ENCODE data around the gene ANXA2. TPM values are rescaled to one million over a fixed set of nuclear protein-coding genes. Genes with fewer than 3 reads are reported as not detected.

Gene ANXA2
- total and polyA plus RNA-seq, 2 experiments from 2014 or later, result 202 to 225 TPM

- TF ChIP-seq ZNF462 (CRISPR knock-in tag; IDR thresholded peaks at IDR 0.05), result no peak
- TF ChIP-seq, protein P1, sequence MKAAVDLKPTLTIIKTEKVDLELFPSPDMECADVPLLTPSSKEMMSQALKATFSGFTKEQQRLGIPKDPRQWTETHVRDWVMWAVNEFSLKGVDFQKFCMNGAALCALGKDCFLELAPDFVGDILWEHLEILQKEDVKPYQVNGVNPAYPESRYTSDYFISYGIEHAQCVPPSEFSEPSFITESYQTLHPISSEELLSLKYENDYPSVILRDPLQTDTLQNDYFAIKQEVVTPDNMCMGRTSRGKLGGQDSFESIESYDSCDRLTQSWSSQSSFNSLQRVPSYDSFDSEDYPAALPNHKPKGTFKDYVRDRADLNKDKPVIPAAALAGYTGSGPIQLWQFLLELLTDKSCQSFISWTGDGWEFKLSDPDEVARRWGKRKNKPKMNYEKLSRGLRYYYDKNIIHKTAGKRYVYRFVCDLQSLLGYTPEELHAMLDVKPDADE (IDR thresholded peaks at IDR 0.05), result no peak
- no peak for TF ChIP-seq STAT1 (IDR thresholded peaks at IDR 0.05; ENCODE audit: unreplicated experiment)
- no peak for TF ChIP-seq EZH2phosphoT487 (IDR thresholded peaks at IDR 0.05; ENCODE audit: unreplicated experiment)
- no peak for TF ChIP-seq NANOG (IDR thresholded peaks at IDR 0.05; ENCODE audit: borderline replicate concordance)
- no peak for TF ChIP-seq ZNF331 (CRISPR knock-in tag; IDR thresholded peaks at IDR 0.05; ENCODE audit: low read depth)
- no peak for TF ChIP-seq CREB1 (CRISPR knock-in tag; IDR thresholded peaks at IDR 0.05; ENCODE audit: low read depth)
Measured at GRCh38 chr15:60325905-60326304, 71.9 kb downstream of the ANXA2 start (continued).

DNA sequence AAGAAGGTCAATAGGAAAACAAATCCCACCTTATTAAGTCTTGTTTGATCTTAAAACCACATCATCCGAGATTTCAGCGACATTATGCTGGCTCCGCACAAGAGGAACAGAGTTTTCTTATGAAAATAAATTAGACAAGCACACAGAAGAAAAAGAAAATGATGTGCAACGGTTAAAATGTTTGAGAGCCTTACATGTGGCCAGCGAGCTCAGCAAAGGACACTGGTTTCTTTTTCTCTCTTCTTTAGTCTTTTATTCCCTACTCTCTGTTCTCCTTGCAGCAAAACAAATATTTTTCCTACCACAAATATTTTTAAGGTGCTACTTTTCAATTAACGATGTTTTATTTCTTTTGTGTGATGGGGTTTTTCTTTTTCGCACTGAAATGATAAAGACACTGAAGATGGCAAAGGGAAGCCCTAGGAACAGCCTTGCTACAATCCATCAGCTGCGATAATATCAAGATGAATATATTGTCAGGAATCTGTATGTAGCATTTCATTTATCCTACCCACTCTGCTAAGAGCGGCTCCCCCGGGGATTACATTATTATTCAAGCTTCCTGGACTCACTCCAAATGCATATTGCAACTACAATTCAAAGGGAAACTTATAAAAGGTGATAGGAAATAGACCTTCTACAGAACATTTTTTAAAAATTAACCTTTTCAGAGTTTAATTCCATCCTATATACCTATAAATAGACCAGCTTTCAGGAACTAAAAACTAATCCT is 72.9 kb downstream of the ANXA2 start:
- no peak overlapping the region for H3K27ac Mint-ChIP-seq
- ATAC-seq, result no peak
- TF ChIP-seq ZNF331 (CRISPR knock-in tag; IDR thresholded peaks at IDR 0.05; ENCODE audit: low read depth) (no peak), CREB1 (CRISPR knock-in tag; IDR thresholded peaks at IDR 0.05; ENCODE audit: low read depth) (no peak), NANOG (IDR thresholded peaks at IDR 0.05; ENCODE audit: borderline replicate concordance) (no peak), ZNF114 (CRISPR knock-in tag; IDR thresholded peaks at IDR 0.05) (no peak), POLR2AphosphoS5 (IDR thresholded peaks at IDR 0.05; ENCODE audit: low read depth) (no peak), EZH2 (IDR thresholded peaks at IDR 0.05; ENCODE audit: low read depth, unreplicated experiment) (no peak), STAT1 (IDR thresholded peaks at IDR 0.05; ENCODE audit: unreplicated experiment) (no peak)
- TF ChIP-seq, protein P2, sequence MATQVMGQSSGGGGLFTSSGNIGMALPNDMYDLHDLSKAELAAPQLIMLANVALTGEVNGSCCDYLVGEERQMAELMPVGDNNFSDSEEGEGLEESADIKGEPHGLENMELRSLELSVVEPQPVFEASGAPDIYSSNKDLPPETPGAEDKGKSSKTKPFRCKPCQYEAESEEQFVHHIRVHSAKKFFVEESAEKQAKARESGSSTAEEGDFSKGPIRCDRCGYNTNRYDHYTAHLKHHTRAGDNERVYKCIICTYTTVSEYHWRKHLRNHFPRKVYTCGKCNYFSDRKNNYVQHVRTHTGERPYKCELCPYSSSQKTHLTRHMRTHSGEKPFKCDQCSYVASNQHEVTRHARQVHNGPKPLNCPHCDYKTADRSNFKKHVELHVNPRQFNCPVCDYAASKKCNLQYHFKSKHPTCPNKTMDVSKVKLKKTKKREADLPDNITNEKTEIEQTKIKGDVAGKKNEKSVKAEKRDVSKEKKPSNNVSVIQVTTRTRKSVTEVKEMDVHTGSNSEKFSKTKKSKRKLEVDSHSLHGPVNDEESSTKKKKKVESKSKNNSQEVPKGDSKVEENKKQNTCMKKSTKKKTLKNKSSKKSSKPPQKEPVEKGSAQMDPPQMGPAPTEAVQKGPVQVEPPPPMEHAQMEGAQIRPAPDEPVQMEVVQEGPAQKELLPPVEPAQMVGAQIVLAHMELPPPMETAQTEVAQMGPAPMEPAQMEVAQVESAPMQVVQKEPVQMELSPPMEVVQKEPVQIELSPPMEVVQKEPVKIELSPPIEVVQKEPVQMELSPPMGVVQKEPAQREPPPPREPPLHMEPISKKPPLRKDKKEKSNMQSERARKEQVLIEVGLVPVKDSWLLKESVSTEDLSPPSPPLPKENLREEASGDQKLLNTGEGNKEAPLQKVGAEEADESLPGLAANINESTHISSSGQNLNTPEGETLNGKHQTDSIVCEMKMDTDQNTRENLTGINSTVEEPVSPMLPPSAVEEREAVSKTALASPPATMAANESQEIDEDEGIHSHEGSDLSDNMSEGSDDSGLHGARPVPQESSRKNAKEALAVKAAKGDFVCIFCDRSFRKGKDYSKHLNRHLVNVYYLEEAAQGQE (IDR thresholded peaks at IDR 0.05; ENCODE audit: unreplicated experiment), result no peak

More for the DNA sequence above, 72.9 kb downstream of the ANXA2 start:
- Mint-ChIP-seq H3K27me3 (ENCODE audit: insufficient read depth, low read depth, poor library complexity) (peaks cover 3% of the 10 kb centered on the region), H3K36me3 (ENCODE audit: low read depth) (no peaks in the 10 kb centered on the region), H3K4me1 (peaks cover 40% of the 10 kb centered on the region), H3K9me3 (no peaks in the 10 kb centered on the region), H3K4me3 (no peak overlapping the region; the same call in 2 of the 3 replicates)
- Histone ChIP-seq H3K9me2 (ENCODE audit: insufficient read depth) (no peaks in the 10 kb centered on the region), H3F3A (replicated peaks; ENCODE audit: low read depth) (no peaks in the 10 kb centered on the region), H3K27me3 (ENCODE audit: insufficient read depth) (no peaks in the 10 kb centered on the region), H3K27ac (ENCODE audit: low read depth) (no peak overlapping the region), H3K4me3 (no peak overlapping the region), H3K4me2 (peak overlapping the region; percentile 38), H4K20me1 (replicated peaks; ENCODE audit: insufficient read depth) (no peaks in the 10 kb centered on the region), H2AFZ (peak overlapping the region; percentile 79), H3K79me2 (replicated peaks; ENCODE audit: insufficient read depth) (no peaks in the 10 kb centered on the region), H3K36me3 (ENCODE audit: insufficient read depth) (no peaks in the 10 kb centered on the region), H3K4me1 (ENCODE audit: insufficient read depth) (peaks cover 27% of the 10 kb centered on the region)
- DNase-seq (ENCODE audit: low spot score), result no peak

Measured in GM23338 (cell line).